ENCODE measurements around the gene NTMT2.
"Not testable (repeated sequence)": the region's sequence is repeated elsewhere in the genome, so short reads cannot be mapped to it uniquely, and the experiment has no call there.

Gene NTMT2

GRCh38 chr1:170156594-170156993 is 10.8 kb downstream of the NTMT2 start:
- DNase-seq (ENCODE audit: low read depth in 3 of 3): no peak

GRCh38 chr1:170157820-170158219 is 12.1 kb downstream of the NTMT2 start:
- DNase-seq (ENCODE audit: low read depth in 3 of 3): no peak

GRCh38 chr1:170162459-170163246 is 16.9 kb downstream of the NTMT2 start:
- no peak for DNase-seq (ENCODE audit: low read depth in 3 of 3)

- no peak for DNase-seq (ENCODE audit: low read depth in 3 of 3)
Measured at GRCh38 chr1:170164103-170164763, 18.5 kb downstream of the NTMT2 start.

GRCh38 chr1:170166518-170167180 is 20.9 kb downstream of the NTMT2 start:
- no peak for DNase-seq (ENCODE audit: low read depth in 3 of 3)

GRCh38 chr1:170168265-170168664 is 22.5 kb downstream of the NTMT2 start:
- DNase-seq (ENCODE audit: low read depth in 3 of 3): no peak

GRCh38 chr1:170170513-170170912 is 24.8 kb downstream of the NTMT2 start:
- not testable (repeated sequence) for DNase-seq (ENCODE audit: low read depth in 3 of 3)

- no peak for DNase-seq (ENCODE audit: low read depth in 3 of 3)
Measured at GRCh38 chr1:170174395-170174794, 28.6 kb downstream of the NTMT2 start.

GRCh38 chr1:170175041-170175440 is 29.3 kb downstream of the NTMT2 start:
- DNase-seq (ENCODE audit: low read depth in 3 of 3): no peak

GRCh38 chr1:170175484-170175883 is 29.7 kb downstream of the NTMT2 start:
- DNase-seq (ENCODE audit: low read depth in 3 of 3): no peak

- no peak for DNase-seq (ENCODE audit: low read depth in 3 of 3)
Measured at GRCh38 chr1:170176772-170177171, 31.0 kb downstream of the NTMT2 start.

GRCh38 chr1:170182442-170182841 is 36.7 kb downstream of the NTMT2 start:
- no peak for DNase-seq (ENCODE audit: low read depth in 3 of 3)

- no peak for DNase-seq (ENCODE audit: low read depth in 3 of 3)
Measured at GRCh38 chr1:170192546-170192945, 46.8 kb downstream of the NTMT2 start.

GRCh38 chr1:170194451-170194850 is 48.7 kb downstream of the NTMT2 start:
- no peak for DNase-seq (ENCODE audit: low read depth in 3 of 3)

- no peak for DNase-seq (ENCODE audit: low read depth in 3 of 3)
Measured at GRCh38 chr1:170196490-170197236, 50.9 kb downstream of the NTMT2 start.

- DNase-seq (ENCODE audit: low read depth in 3 of 3): no peak
Measured at GRCh38 chr1:170198090-170198489, 52.3 kb downstream of the NTMT2 start.

- DNase-seq (ENCODE audit: low read depth in 3 of 3): no peak
Measured at GRCh38 chr1:170198584-170198983, 52.8 kb downstream of the NTMT2 start.

GRCh38 chr1:170200161-170200560 is 54.4 kb downstream of the NTMT2 start:
- no peak for DNase-seq (ENCODE audit: low read depth in 3 of 3)

GRCh38 chr1:170200621-170201397 is 55.0 kb downstream of the NTMT2 start:
- DNase-seq (ENCODE audit: low read depth in 3 of 3): no peak

- DNase-seq (ENCODE audit: low read depth in 3 of 3): no peak
Measured at GRCh38 chr1:170203693-170204092, 57.9 kb downstream of the NTMT2 start.

- DNase-seq (ENCODE audit: low read depth in 3 of 3): no peak
Measured at GRCh38 chr1:170204121-170204520, 58.4 kb downstream of the NTMT2 start.
